Measurements from ENCODE around the gene FKBP14. TPM values are rescaled to one million over a fixed set of nuclear protein-coding genes. Genes with fewer than 3 reads are reported as not detected.

Gene FKBP14
- total and polyA plus RNA-seq, 2 experiments from 2014 or later: 8.1 to 29.6 TPM

GRCh38 chr7:29990931-29991330 is 35.6 kb downstream of the FKBP14 start:
- Histone ChIP-seq H3K4me1 (ENCODE audit: low read depth) (no peaks in the 10 kb centered on the region), H3K4me3 (no peak overlapping the region), H3K27me3 (no peaks in the 10 kb centered on the region), H3K27ac (no peak overlapping the region), H3K36me3 (no peaks in the 10 kb centered on the region), H3K9me3 (ENCODE audit: low read depth) (no peaks in the 10 kb centered on the region)
- no peak for TF ChIP-seq CTCF (IDR thresholded peaks at IDR 0.05; ENCODE audit: low read depth, low read length)
- no peak for DNase-seq (ENCODE audit: low read depth in 1 of 2, low spot score in 1 of 2)

GRCh38 chr7:29989257-29989995 is 37.1 kb downstream of the FKBP14 start, which contains the start of gene SCRN1:
Gene SCRN1 (minus strand): TSS chr7:29989801. CDS start chr7:29969067, 20,734 bp downstream.
- Histone ChIP-seq H3K4me3 (peak within 1 kb of the TSS; percentile 92), H3K9me3 (ENCODE audit: low read depth) (no peaks in the 10 kb centered on the region), H3K4me1 (ENCODE audit: low read depth) (no peaks in the 10 kb centered on the region), H3K27ac (no peak within 1 kb of the TSS), H3K27me3 (no peaks in the 10 kb centered on the region), H3K36me3 (no peaks in the 10 kb centered on the region)
- no peak for TF ChIP-seq CTCF (IDR thresholded peaks at IDR 0.05; ENCODE audit: low read depth, low read length)
- DNase-seq (ENCODE audit: low read depth in 1 of 2, low spot score in 1 of 2): peak in 1 of 2 donors; percentile 69

GRCh38 chr7:29988424-29989256 is 37.9 kb downstream of the FKBP14 start:
- TF ChIP-seq CTCF (IDR thresholded peaks at IDR 0.05; ENCODE audit: low read depth, low read length): no peak
- Histone ChIP-seq H3K36me3 (no peaks in the 10 kb centered on the region), H3K27me3 (no peaks in the 10 kb centered on the region), H3K27ac (no peak overlapping the region), H3K4me1 (ENCODE audit: low read depth) (no peaks in the 10 kb centered on the region), H3K9me3 (ENCODE audit: low read depth) (no peaks in the 10 kb centered on the region), H3K4me3 (peak overlapping the region; percentile 92)
- peak; percentile 42 to 84 for DNase-seq (ENCODE audit: low read depth in 1 of 2, low spot score in 1 of 2)

GRCh38 chr7:29987811-29988317 is 38.6 kb downstream of the FKBP14 start:
- H3K9me3 ChIP-seq (ENCODE audit: low read depth): no peaks in the 10 kb centered on the region
- H3K27me3 ChIP-seq: no peaks in the 10 kb centered on the region
- no peak for TF ChIP-seq CTCF (IDR thresholded peaks at IDR 0.05; ENCODE audit: low read depth, low read length)
- peak overlapping the region; percentile 92 for H3K4me3 ChIP-seq
- peak in 1 of 2 donors; percentile 89 for DNase-seq (ENCODE audit: low read depth in 1 of 2, low spot score in 1 of 2)
- no peak overlapping the region for H3K27ac ChIP-seq
- no peaks in the 10 kb centered on the region for H3K4me1 ChIP-seq (ENCODE audit: low read depth)
- no peaks in the 10 kb centered on the region for H3K36me3 ChIP-seq

- no peaks in the 10 kb centered on the region for H3K27me3 ChIP-seq
- H3K36me3 ChIP-seq: no peaks in the 10 kb centered on the region
- H3K4me1 ChIP-seq (ENCODE audit: low read depth): no peaks in the 10 kb centered on the region
- peak in 1 of 2 donors; percentile 35 for DNase-seq (ENCODE audit: low read depth in 1 of 2, low spot score in 1 of 2)
- H3K9me3 ChIP-seq (ENCODE audit: low read depth): no peaks in the 10 kb centered on the region
- no peak overlapping the region for H3K27ac ChIP-seq
- no peak overlapping the region for H3K4me3 ChIP-seq
- TF ChIP-seq CTCF (IDR thresholded peaks at IDR 0.05; ENCODE audit: low read depth, low read length): no peak
Measured at GRCh38 chr7:29987083-29987482, 39.4 kb downstream of the FKBP14 start.
